NB4 (cell line): ENCODE data around the gene BMPR1B.

Source experiments
- DNase-seq: peaks from one replicate; pipeline ENCODE4 v3.0.0; 2010; ENCODE audit warnings: low read depth
- H3K4me3 ChIP-seq: one replicate; pipeline ENCODE4 v1.5.1; 2011; ENCODE audit warnings: mild to moderate bottlenecking, low read depth, low read length, moderate library complexity
- CTCF ChIP-seq: IDR thresholded peaks from one replicate; pipeline ENCODE4 v1.5.1; 2012; ENCODE audit warnings: low read depth, low read length
- MAX ChIP-seq: IDR thresholded peaks from 2 replicates; pipeline ENCODE4 v1.6.1; 2011; ENCODE audit warnings: low read depth, low read length
- MYC ChIP-seq: IDR thresholded peaks from 2 replicates; pipeline ENCODE4 v1.6.1; 2011; ENCODE audit warnings: low read depth, low read length
- POLR2A ChIP-seq: IDR thresholded peaks from 2 replicates; pipeline ENCODE4 v1.6.1; 2011; ENCODE audit warnings: mild to moderate bottlenecking; ENCODE audit not compliant: insufficient read length; ENCODE audit errors: extremely low read depth

The BMPR1B gene

GRCh38 chr4:94913316-94913715 is 155.6 kb downstream of the BMPR1B start:
- TF ChIP-seq CTCF: no peak
- no peak for TF ChIP-seq POLR2A
- no peak for TF ChIP-seq MYC
- no peak for TF ChIP-seq MAX
- no peak for DNase-seq
- no peak overlapping the region for H3K4me3 ChIP-seq

- H3K4me3 ChIP-seq: no peak overlapping the region
- no peak for DNase-seq
- TF ChIP-seq MAX: no peak
- TF ChIP-seq POLR2A: no peak
- TF ChIP-seq MYC: no peak
- no peak for TF ChIP-seq CTCF
Observed at GRCh38 chr4:94917146-94917545, 159.4 kb downstream of the BMPR1B start.

DNA sequence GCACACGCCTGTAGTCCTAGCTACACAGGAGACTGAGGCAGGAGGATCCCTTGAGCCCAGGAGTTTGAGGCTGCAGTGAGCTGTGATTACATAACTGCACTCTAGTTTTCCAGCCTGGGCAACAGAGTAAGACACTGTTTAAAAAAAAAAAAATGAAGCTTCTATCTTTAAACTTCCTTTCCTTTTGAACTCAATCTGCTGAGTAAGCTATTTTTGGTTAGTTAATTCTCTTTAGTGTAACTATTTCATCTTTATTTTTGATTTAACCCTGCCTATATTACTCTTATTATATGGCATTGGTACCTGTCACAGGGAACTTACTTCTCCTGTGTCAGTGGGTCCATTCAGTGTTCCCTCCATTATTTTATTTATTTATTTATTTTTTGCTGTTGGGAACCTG is 160.8 kb downstream of the BMPR1B start:
- H3K4me3 ChIP-seq: no peak overlapping the region

GRCh38 chr4:94920369-94920768 is 162.6 kb downstream of the BMPR1B start:
- DNase-seq: no peak
- no peak for TF ChIP-seq MAX
- no peak for TF ChIP-seq MYC
- no peak for TF ChIP-seq POLR2A
- no peak for TF ChIP-seq CTCF

More for the DNA sequence above, 160.8 kb downstream of the BMPR1B start:
- TF ChIP-seq MAX (no peak), POLR2A (no peak), CTCF (no peak), MYC (no peak)
- no peak for DNase-seq

GRCh38 chr4:94924566-94924965 is 166.8 kb downstream of the BMPR1B start:
- H3K4me3 ChIP-seq: no peak overlapping the region
- no peak for TF ChIP-seq POLR2A
- TF ChIP-seq MYC: no peak
- no peak for TF ChIP-seq MAX
- TF ChIP-seq CTCF: no peak
- DNase-seq: no peak

More at GRCh38 chr4:94920369-94920768, 162.6 kb downstream of the BMPR1B start:
- no peak overlapping the region for H3K4me3 ChIP-seq

- DNase-seq: no peak
- TF ChIP-seq POLR2A (no peak), CTCF (no peak), MAX (no peak), MYC (no peak)
- no peak overlapping the region for H3K4me3 ChIP-seq
Observed at GRCh38 chr4:94925764-94926347, 168.1 kb downstream of the BMPR1B start.
